Naive thymus-derived CD4-positive, alpha-beta T cell (primary cell): Measurements from ENCODE around the gene IMPA2. TPM values are rescaled to one million over a fixed set of nuclear protein-coding genes. Genes with fewer than 3 reads are reported as not detected.

ENCODE experiments used
- ATAC-seq: fragments of 150-1000 bp; cut with Tn5 transposase; 2 replicates; pipeline ENCODE4 v1.10.0; 2021; ENCODE audit warnings: mild to moderate bottlenecking, moderate library complexity
- CTCF ChIA-PET: fragments of 350-600 bp; sonication (Branson Sonifier 250); formaldehyde crosslinking; loops from one replicate; lab custom pipeline; 2021; ENCODE audit warnings: antibody characterized with exemption; lab: Charles Lee
- POLR2A ChIA-PET: fragments of 350-600 bp; sonication (Branson Sonifier 250); formaldehyde crosslinking; loops from one replicate; lab custom pipeline; 2021; ENCODE audit warnings: antibody characterized with exemption, inconsistent platforms; lab: Charles Lee
- DNase-seq, 9 donors: peaks; one replicate each; pipeline versions ENCODE4 v3.0.0 to v3.0.0-alpha.2; 2020 to 2022; ENCODE audit warnings: mixed read lengths in 1 of 9
- H3K27ac ChIP-seq: one replicate; pipeline ENCODE4 v1.7.0; 2013; ENCODE audit warnings: mild to moderate bottlenecking, low read depth, low read length, moderate library complexity
- H3K27me3 ChIP-seq, 2 donors: one replicate each; pipeline ENCODE4 v1.7.0; 2013; ENCODE audit warnings: low read length in 2 of 2, mild to moderate bottlenecking in 2 of 2, moderate library complexity in 2 of 2; ENCODE audit not compliant: control insufficient read depth in 2 of 2, insufficient read depth in 2 of 2
- H3K36me3 ChIP-seq, 3 experiments: 1 replicate in 2 of 3; 2 replicates in 1 of 3; pipeline ENCODE4 v1.7.0; 2013; ENCODE audit warnings: low read length in 3 of 3, mild to moderate bottlenecking in 3 of 3, moderate library complexity in 1 of 3; ENCODE audit not compliant: insufficient read depth in 3 of 3, control insufficient read depth in 2 of 3
- H3K4me1 ChIP-seq, 2 donors: one replicate each; pipeline ENCODE4 v1.7.0; 2013; ENCODE audit warnings: low read length in 2 of 2, mild to moderate bottlenecking in 2 of 2, moderate library complexity in 1 of 2; ENCODE audit not compliant: control insufficient read depth in 2 of 2, insufficient read depth in 2 of 2
- H3K4me3 ChIP-seq: 2 replicates; pipeline ENCODE4 v1.7.0; 2013; ENCODE audit warnings: mild to moderate bottlenecking, low read length
- H3K9me3 ChIP-seq, 3 experiments: 1 replicate in 2 of 3; 2 replicates in 1 of 3; pipeline ENCODE4 v1.7.0; 2013; ENCODE audit warnings: low read length in 3 of 3; ENCODE audit not compliant: control insufficient read depth in 2 of 3
- H3K27ac Mint-ChIP-seq, 9 donors: one replicate each; pipeline ENCODE4 v1.8.0; 2020 to 2022; ENCODE audit warnings: mixed read lengths in 9 of 9, mild to moderate bottlenecking in 8 of 9, moderate library complexity in 5 of 9, inconsistent platforms in 2 of 9
- H3K27me3 Mint-ChIP-seq, 5 donors: one replicate each; pipeline ENCODE4 v1.8.0; 2021 to 2022; ENCODE audit warnings: mixed read lengths in 5 of 5, mild to moderate bottlenecking in 1 of 5
- H3K36me3 Mint-ChIP-seq, 5 donors: one replicate each; pipeline ENCODE4 v1.8.0; 2020 to 2022; ENCODE audit warnings: mixed read lengths in 5 of 5, mild to moderate bottlenecking in 3 of 5, inconsistent platforms in 1 of 5
- H3K4me1 Mint-ChIP-seq, 7 donors: one replicate each; pipeline ENCODE4 v1.8.0; 2020 to 2022; ENCODE audit warnings: mixed read lengths in 7 of 7, mild to moderate bottlenecking in 3 of 7, inconsistent platforms in 1 of 7
- H3K4me3 Mint-ChIP-seq, 10 donors: one replicate each; pipeline ENCODE4 v1.8.0; 2020 to 2022; ENCODE audit warnings: mild to moderate bottlenecking in 10 of 10, mixed read lengths in 10 of 10, moderate library complexity in 6 of 10, inconsistent platforms in 2 of 10
- H3K9me3 Mint-ChIP-seq, 11 donors: one replicate each; pipeline ENCODE4 v1.8.0; 2020 to 2022; ENCODE audit warnings: mixed read lengths in 11 of 11, mild to moderate bottlenecking in 4 of 11, inconsistent platforms in 1 of 11, moderate library complexity in 1 of 11
- intact Hi-C, 2 donors: fragments of 100-400 bp; cut with micrococcal nuclease; formaldehyde crosslinking; loops; one replicate each; pipeline ENCODE4 v1.15.1; 2023
- polyA plus RNA-seq, 2 donors: library from polyadenylated mRNA; unstranded; fragments of 300-500 nt; fragmentation: Illumina TruSeq; gene quantifications; one replicate each; pipeline ENCODE4 v1.2.3, GENCODE V29; 2021
- total RNA-seq, 6 experiments: library from RNA in 5 of 6; stranded (reverse) in 5 of 6; gene quantifications; 1 replicate in 5 of 6; 2 replicates in 1 of 6; pipeline ENCODE4 v1.2.3 and lab custom pipeline; 2021 to 2026

IMPA2 gene
- total and polyA plus RNA-seq, 7 experiments from 2014 or later, result 4.9 to 27.8 (median 7.8) TPM

GRCh38 chr18:12060182-12060870 is 79.0 kb downstream of the IMPA2 start:
- H3K9me3 Mint-ChIP-seq, result peaks cover 0 to 1% (median 0%) of the 10 kb centered on the region in 11 donors
- Histone ChIP-seq H3K27me3 (no peaks in the 10 kb centered on the region), H3K9me3 (no peaks in the 10 kb centered on the region), H3K4me3 (no peak overlapping the region), H3K27ac (no peak overlapping the region), H3K36me3 (no peaks in the 10 kb centered on the region), H3K4me1 (no peaks in the 10 kb centered on the region)
- POLR2A ChIA-PET, result no interaction called here
- CTCF ChIA-PET, result no interaction called here
- H3K36me3 Mint-ChIP-seq, result no peaks in the 10 kb centered on the region
- DNase-seq (no peak), ATAC-seq (no peak)
- no peak overlapping the region for H3K4me3 Mint-ChIP-seq
- peaks cover 0 to 1% (median 0%) of the 10 kb centered on the region in 7 donors for H3K4me1 Mint-ChIP-seq
- no peak overlapping the region for H3K27ac Mint-ChIP-seq
- H3K27me3 Mint-ChIP-seq, result no peaks in the 10 kb centered on the region
- intact Hi-C loops, result no loop called here

DNA sequence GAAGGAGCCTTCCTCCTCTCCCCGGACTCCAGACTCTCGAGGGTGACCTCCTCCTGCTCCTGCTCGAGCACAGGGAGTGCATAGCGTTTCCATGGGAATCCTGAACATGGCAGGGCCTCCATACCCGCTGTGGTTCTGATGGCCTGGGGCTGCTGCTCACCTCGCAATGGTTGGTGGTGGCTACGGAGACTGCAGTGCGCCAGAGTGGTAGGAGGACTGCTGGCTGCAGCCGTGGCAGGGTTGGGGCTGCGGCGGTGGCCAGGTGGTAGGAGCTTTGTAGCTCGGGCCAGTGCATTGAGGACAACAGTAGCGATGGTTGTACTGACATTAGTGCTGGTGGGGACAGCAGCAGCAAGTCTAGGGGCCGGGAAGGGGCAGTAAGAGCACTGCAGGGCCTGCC is 80.4 kb downstream of the IMPA2 start:
- H3K27ac Mint-ChIP-seq, result no peak overlapping the region
- H3K4me3 Mint-ChIP-seq, result no peak overlapping the region
- H3K36me3 ChIP-seq, result no peaks in the 10 kb centered on the region
- no peaks in the 10 kb centered on the region for H3K9me3 ChIP-seq
- H3K4me1 ChIP-seq, result no peaks in the 10 kb centered on the region
- ChIA-PET POLR2A (no interaction called here), CTCF (no interaction called here)
- H3K36me3 Mint-ChIP-seq, result no peaks in the 10 kb centered on the region
- ATAC-seq (no peak), DNase-seq (no peak)
- no peak overlapping the region for H3K27ac ChIP-seq
- peaks cover 0 to 1% (median 0%) of the 10 kb centered on the region in 11 donors for H3K9me3 Mint-ChIP-seq
- H3K4me3 ChIP-seq, result no peak overlapping the region
- peaks cover 0 to 1% (median 0%) of the 10 kb centered on the region in 7 donors for H3K4me1 Mint-ChIP-seq
- H3K27me3 ChIP-seq, result no peaks in the 10 kb centered on the region
- no peaks in the 10 kb centered on the region for H3K27me3 Mint-ChIP-seq
- intact Hi-C loops, result no loop called here

GRCh38 chr18:12062974-12063373 is 81.7 kb downstream of the IMPA2 start:
- CTCF ChIA-PET, result no interaction called here
- DNase-seq, result no peak
- H3K36me3 Mint-ChIP-seq, result no peaks in the 10 kb centered on the region
- Histone ChIP-seq H3K27me3 (no peaks in the 10 kb centered on the region), H3K36me3 (no peaks in the 10 kb centered on the region), H3K4me3 (no peak overlapping the region), H3K9me3 (no peaks in the 10 kb centered on the region), H3K4me1 (no peaks in the 10 kb centered on the region), H3K27ac (no peak overlapping the region)
- POLR2A ChIA-PET, result no interaction called here
- no peak overlapping the region for H3K27ac Mint-ChIP-seq
- ATAC-seq, result no peak
- peaks cover 0 to 1% (median 0%) of the 10 kb centered on the region in 7 donors for H3K4me1 Mint-ChIP-seq
- H3K4me3 Mint-ChIP-seq, result no peak overlapping the region
- peaks cover 0 to 1% (median 0%) of the 10 kb centered on the region in 11 donors for H3K9me3 Mint-ChIP-seq
- intact Hi-C loops, result no loop called here
- no peaks in the 10 kb centered on the region for H3K27me3 Mint-ChIP-seq

- peak; percentile 34 for ATAC-seq
- no peak overlapping the region for H3K27ac ChIP-seq
- Mint-ChIP-seq H3K36me3 (no peaks in the 10 kb centered on the region), H3K9me3 (no peaks in the 10 kb centered on the region), H3K27me3 (peaks cover 0 to 8% (median 7%) of the 10 kb centered on the region in 5 donors), H3K27ac (no peak overlapping the region), H3K4me3 (no peak overlapping the region), H3K4me1 (no peaks in the 10 kb centered on the region)
- no peaks in the 10 kb centered on the region for H3K4me1 ChIP-seq
- ChIA-PET POLR2A (no interaction called here), CTCF (no interaction called here)
- intact Hi-C loops, result no loop called here
- no peak overlapping the region for H3K4me3 ChIP-seq
- no peaks in the 10 kb centered on the region for H3K36me3 ChIP-seq
- DNase-seq, result no peak
- no peaks in the 10 kb centered on the region for H3K9me3 ChIP-seq
- H3K27me3 ChIP-seq, result no peaks in the 10 kb centered on the region
Measured at GRCh38 chr18:12064086-12064763, 82.9 kb downstream of the IMPA2 start.

DNA sequence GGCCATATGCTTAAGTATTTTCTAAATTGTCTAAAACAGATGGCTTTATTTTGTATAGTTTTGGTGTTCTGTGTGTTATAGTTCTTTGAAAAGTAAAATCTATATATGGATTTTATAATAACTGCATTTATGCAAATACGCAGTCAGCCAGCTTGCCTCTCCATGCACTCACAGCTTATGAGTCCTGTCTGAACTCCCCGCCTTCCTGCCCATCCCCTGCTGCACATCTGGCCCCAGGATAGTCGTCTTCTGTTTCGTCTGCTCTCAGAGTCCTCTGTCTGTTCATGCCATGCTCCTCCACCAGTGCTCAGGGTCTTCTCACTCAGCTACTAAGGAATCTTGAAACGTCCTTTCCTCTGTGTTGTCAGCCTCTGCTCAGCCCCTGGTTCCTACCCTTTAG is 84.1 kb downstream of the IMPA2 start:
- ATAC-seq (no peak), DNase-seq (no peak)
- CTCF ChIA-PET, result no interaction called here
- Histone ChIP-seq H3K9me3 (no peaks in the 10 kb centered on the region), H3K27ac (no peak overlapping the region), H3K4me3 (no peak overlapping the region), H3K36me3 (no peaks in the 10 kb centered on the region), H3K4me1 (no peaks in the 10 kb centered on the region), H3K27me3 (no peaks in the 10 kb centered on the region)
- H3K27me3 Mint-ChIP-seq, result peaks cover 0 to 9% (median 8%) of the 10 kb centered on the region in 5 donors
- no peak overlapping the region for H3K4me3 Mint-ChIP-seq
- intact Hi-C loops, result no loop called here
- no peaks in the 10 kb centered on the region for H3K9me3 Mint-ChIP-seq
- no peaks in the 10 kb centered on the region for H3K4me1 Mint-ChIP-seq
- H3K36me3 Mint-ChIP-seq, result no peaks in the 10 kb centered on the region
- no peak overlapping the region for H3K27ac Mint-ChIP-seq
- POLR2A ChIA-PET, result no interaction called here

GRCh38 chr18:12066910-12067511 is 85.7 kb downstream of the IMPA2 start:
- POLR2A ChIA-PET, result no interaction called here
- Histone ChIP-seq H3K36me3 (no peaks in the 10 kb centered on the region), H3K4me1 (no peaks in the 10 kb centered on the region), H3K27ac (no peak overlapping the region), H3K9me3 (no peaks in the 10 kb centered on the region), H3K27me3 (no peaks in the 10 kb centered on the region), H3K4me3 (no peak overlapping the region)
- Mint-ChIP-seq H3K4me3 (no peak overlapping the region), H3K36me3 (no peaks in the 10 kb centered on the region), H3K27ac (no peak overlapping the region), H3K27me3 (peaks cover 0 to 16% (median 11%) of the 10 kb centered on the region in 5 donors), H3K9me3 (no peaks in the 10 kb centered on the region), H3K4me1 (no peaks in the 10 kb centered on the region)
- intact Hi-C loops, result no loop called here
- DNase-seq (no peak), ATAC-seq (no peak)
- CTCF ChIA-PET, result interaction anchor here (0.7 kb wide), 1 partner anchor 23 kb away, joined by 3 read pairs; no protein-coding TSS in a partner anchor
